Smooth muscle cell (in vitro differentiated cells): ENCODE results near the gene ITPRID1. TPM values are rescaled to one million over a fixed set of nuclear protein-coding genes. Genes with fewer than 3 reads are reported as not detected.

Experiments used
- DNase-seq: peaks from one replicate; lab custom pipeline; 2025; ENCODE audit not compliant: unreplicated experiment; lab: John Stamatoyannopoulos, UW
- H2AFZ ChIP-seq: fragments of 200-600 bp; sonication (generic); 2 replicates; pipeline ENCODE4 v1.6.0; 2016; ENCODE audit warnings: antibody characterized with exemption, low read depth, mild to moderate bottlenecking
- H3F3A ChIP-seq: fragments of 200-600 bp; sonication (generic); 2 replicates; pipeline ENCODE4 v1.6.0; 2017; ENCODE audit warnings: antibody characterized with exemption, low read depth
- H3K27ac ChIP-seq: fragments of 200-600 bp; sonication (generic); 2 replicates; pipeline ENCODE4 v1.5.1; 2016; ENCODE audit warnings: low read depth, mild to moderate bottlenecking
- H3K27me3 ChIP-seq: fragments of 200-600 bp; sonication (generic); 2 replicates; pipeline ENCODE4 v1.6.1; 2016; ENCODE audit warnings: low read depth, mild to moderate bottlenecking
- H3K36me3 ChIP-seq: fragments of 200-600 bp; sonication (generic); 2 replicates; pipeline ENCODE4 v1.5.1; 2016; ENCODE audit warnings: low read depth
- H3K4me1 ChIP-seq: fragments of 200-600 bp; sonication (generic); 2 replicates; pipeline ENCODE4 v1.5.1; 2016; ENCODE audit warnings: low read depth
- H3K4me2 ChIP-seq: fragments of 200-600 bp; sonication (generic); 2 replicates; pipeline ENCODE4 v1.6.0; 2016; ENCODE audit warnings: mild to moderate bottlenecking
- H3K4me3 ChIP-seq: fragments of 200-600 bp; sonication (generic); 2 replicates; pipeline ENCODE4 v1.5.1; 2016; ENCODE audit warnings: mild to moderate bottlenecking
- H3K79me2 ChIP-seq: fragments of 200-600 bp; sonication (generic); 2 replicates; pipeline ENCODE4 v1.6.0; 2016; ENCODE audit warnings: low read depth, mild to moderate bottlenecking
- H3K9ac ChIP-seq: fragments of 200-600 bp; sonication (generic); 2 replicates; pipeline ENCODE4 v1.6.0; 2016; ENCODE audit warnings: low read depth
- H3K9me3 ChIP-seq: fragments of 200-600 bp; sonication (generic); replicated peaks from 2 replicates; pipeline ENCODE4 v1.5.1; 2016; ENCODE audit warnings: low read depth
- H4K20me1 ChIP-seq: fragments of 200-600 bp; sonication (generic); 2 replicates; pipeline ENCODE4 v1.6.0; 2016; ENCODE audit warnings: low read depth
- WGBS: methylation state at CpG from one replicate; pipeline ENCODE4 v1.1.7; 2016; ENCODE audit warnings: low lambda C conversion rate; 5-methylcytosine and 5-hydroxymethylcytosine counted together
- polyA plus RNA-seq: library from polyadenylated mRNA; unstranded; fragments of >200 nt; fragmentation: Nextera tagmentation; extraction: Ambion mirVana; gene quantifications from 2 replicates; pipeline ENCODE4 v1.2.1, GENCODE V29; 2016
- total RNA-seq: library from RNA; depleted of rRNA; stranded (reverse); fragments of >200 nt; gene quantifications from 2 replicates; pipeline ENCODE4 v1.2.3, GENCODE V29; 2014
- TF ChIP-seq, protein P1 (sequence below): fragments of 200-600 bp; sonication (generic); IDR thresholded peaks from 2 replicates; pipeline ENCODE4 v1.5.1; 2017; ENCODE audit warnings: borderline replicate concordance, mild to moderate bottlenecking, antibody characterized with exemption; ENCODE audit not compliant: insufficient read depth, poor library complexity, severe bottlenecking

The ITPRID1 gene
- total and polyA plus RNA-seq, 2 experiments from 2014 or later, result not detected

- Histone ChIP-seq H2AFZ (no peak overlapping the region), H3K27ac (no peak overlapping the region), H3K4me2 (no peak overlapping the region), H4K20me1 (no peaks in the 10 kb centered on the region), H3K27me3 (peaks cover 12% of the 10 kb centered on the region), H3K9me3 (no peaks in the 10 kb centered on the region), H3F3A (no peaks in the 10 kb centered on the region), H3K9ac (no peak overlapping the region), H3K4me3 (no peak overlapping the region), H3K36me3 (no peaks in the 10 kb centered on the region), H3K4me1 (no peaks in the 10 kb centered on the region), H3K79me2 (no peaks in the 10 kb centered on the region)
- TF ChIP-seq, protein P1, sequence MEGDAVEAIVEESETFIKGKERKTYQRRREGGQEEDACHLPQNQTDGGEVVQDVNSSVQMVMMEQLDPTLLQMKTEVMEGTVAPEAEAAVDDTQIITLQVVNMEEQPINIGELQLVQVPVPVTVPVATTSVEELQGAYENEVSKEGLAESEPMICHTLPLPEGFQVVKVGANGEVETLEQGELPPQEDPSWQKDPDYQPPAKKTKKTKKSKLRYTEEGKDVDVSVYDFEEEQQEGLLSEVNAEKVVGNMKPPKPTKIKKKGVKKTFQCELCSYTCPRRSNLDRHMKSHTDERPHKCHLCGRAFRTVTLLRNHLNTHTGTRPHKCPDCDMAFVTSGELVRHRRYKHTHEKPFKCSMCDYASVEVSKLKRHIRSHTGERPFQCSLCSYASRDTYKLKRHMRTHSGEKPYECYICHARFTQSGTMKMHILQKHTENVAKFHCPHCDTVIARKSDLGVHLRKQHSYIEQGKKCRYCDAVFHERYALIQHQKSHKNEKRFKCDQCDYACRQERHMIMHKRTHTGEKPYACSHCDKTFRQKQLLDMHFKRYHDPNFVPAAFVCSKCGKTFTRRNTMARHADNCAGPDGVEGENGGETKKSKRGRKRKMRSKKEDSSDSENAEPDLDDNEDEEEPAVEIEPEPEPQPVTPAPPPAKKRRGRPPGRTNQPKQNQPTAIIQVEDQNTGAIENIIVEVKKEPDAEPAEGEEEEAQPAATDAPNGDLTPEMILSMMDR, result peak; percentile 81
- 37% methylated on average over 2 of the region's 2 CpGs for WGBS
- DNase-seq, result no peak
Observed at GRCh38 chr7:31633894-31634494, 120.1 kb downstream of the ITPRID1 start.

- Histone ChIP-seq H3K9me3 (no peaks in the 10 kb centered on the region), H3K4me2 (no peak overlapping the region), H4K20me1 (no peaks in the 10 kb centered on the region), H2AFZ (no peak overlapping the region), H3F3A (no peaks in the 10 kb centered on the region), H3K4me1 (no peaks in the 10 kb centered on the region), H3K27me3 (peaks cover 17% of the 10 kb centered on the region), H3K4me3 (no peak overlapping the region), H3K79me2 (no peaks in the 10 kb centered on the region), H3K36me3 (no peaks in the 10 kb centered on the region), H3K9ac (no peak overlapping the region), H3K27ac (no peak overlapping the region)
- TF ChIP-seq, protein P1, result no peak
- 86% methylated on average over 3 of the region's 3 CpGs for WGBS
- DNase-seq, result no peak
Observed at GRCh38 chr7:31640381-31640780, 126.5 kb downstream of the ITPRID1 start.

DNA sequence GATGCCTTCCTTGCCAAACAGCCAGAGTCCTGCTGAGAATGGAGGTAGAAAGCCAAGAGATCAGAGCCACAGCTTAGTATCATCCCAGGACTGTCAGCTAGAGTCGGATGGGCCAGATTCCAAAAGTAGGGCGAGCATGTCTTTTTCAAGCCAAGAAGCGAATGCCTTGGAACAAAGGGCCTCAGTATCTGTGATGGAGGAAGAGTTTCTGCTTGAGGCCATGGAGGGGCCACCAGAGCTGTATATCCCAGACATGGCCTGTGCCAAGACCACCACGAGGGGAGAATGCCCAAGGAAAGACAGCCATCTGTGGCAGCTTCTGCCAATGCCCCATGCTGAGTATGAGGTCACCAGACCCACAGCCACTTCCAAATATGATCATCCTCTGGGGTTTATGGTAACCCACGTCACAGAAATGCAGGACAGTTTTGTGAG lies 128.8 kb downstream of the ITPRID1 start:
- Histone ChIP-seq H3K9ac (no peak overlapping the region), H3F3A (no peaks in the 10 kb centered on the region)
- DNase-seq, result no peak

DNA sequence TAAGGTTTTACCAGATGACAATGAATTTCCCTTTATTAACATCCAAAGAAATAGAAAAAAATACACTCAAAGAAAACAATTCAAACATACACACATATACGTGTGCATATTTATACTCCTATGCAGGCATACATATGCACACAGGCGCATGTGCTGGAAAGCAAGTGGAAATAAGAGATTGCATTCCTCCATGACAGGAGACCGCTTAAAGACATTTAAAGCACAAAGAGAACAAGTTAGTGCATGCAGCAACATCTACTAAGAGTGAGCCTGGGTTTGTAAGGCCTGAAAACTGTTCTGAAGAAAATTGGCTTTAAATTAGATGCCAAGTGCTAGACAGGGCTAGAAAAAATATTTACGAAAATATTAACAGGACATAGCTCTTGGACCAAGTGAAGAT lies 133.1 kb downstream of the ITPRID1 start:
- DNase-seq, result no peak
- no peaks in the 10 kb centered on the region for H3K4me1 ChIP-seq
- H3K4me2 ChIP-seq, result no peak overlapping the region
- H3K9ac ChIP-seq, result no peak overlapping the region
- H3K36me3 ChIP-seq, result no peaks in the 10 kb centered on the region
- H3K27ac ChIP-seq, result no peak overlapping the region
- WGBS, result 75% methylated on average over 4 of the region's 4 CpGs
- H3K27me3 ChIP-seq, result peaks cover 12% of the 10 kb centered on the region
- no peaks in the 10 kb centered on the region for H3K79me2 ChIP-seq
- no peaks in the 10 kb centered on the region for H3K9me3 ChIP-seq
- TF ChIP-seq, protein P1, result no peak
- no peak overlapping the region for H2AFZ ChIP-seq
- H3K4me3 ChIP-seq, result no peak overlapping the region
- H4K20me1 ChIP-seq, result no peaks in the 10 kb centered on the region
- H3F3A ChIP-seq, result no peaks in the 10 kb centered on the region

More for the DNA sequence above, 128.8 kb downstream of the ITPRID1 start:
- H3K4me2 ChIP-seq, result no peak overlapping the region
- H3K9me3 ChIP-seq, result no peaks in the 10 kb centered on the region
- TF ChIP-seq, protein P1, result no peak
- WGBS, result 73% methylated on average over 5 of the region's 5 CpGs
- H3K27ac ChIP-seq, result no peak overlapping the region
- H4K20me1 ChIP-seq, result no peaks in the 10 kb centered on the region
- no peaks in the 10 kb centered on the region for H3K79me2 ChIP-seq
- peaks cover 14% of the 10 kb centered on the region for H3K27me3 ChIP-seq
- no peaks in the 10 kb centered on the region for H3K36me3 ChIP-seq
- H3K4me1 ChIP-seq, result no peaks in the 10 kb centered on the region
- H2AFZ ChIP-seq, result no peak overlapping the region
- no peak overlapping the region for H3K4me3 ChIP-seq
